Panc1 (cell line): Measurements from ENCODE around the gene MRPL20. TPM values are rescaled to one million over a fixed set of nuclear protein-coding genes. Genes with fewer than 3 reads are reported as not detected.

ENCODE experiments used
- total RNA-seq: library from RNA; stranded (reverse); gene quantifications from one replicate; pipeline ENCODE4 v1.2.1, GENCODE V29; 2021; ENCODE audit not compliant: unreplicated experiment

MRPL20 gene
- total RNA-seq, 1 experiment from 2014 or later = 196 TPM

Other genes starting within 250 kb of the MRPL20 start
- gene TTLL10, start 233.4 kb downstream of the MRPL20 start, total RNA-seq = not detected
- gene TNFRSF18, start 200.7 kb downstream of the MRPL20 start, total RNA-seq = 4.3 TPM
- gene TNFRSF4, start 193.1 kb downstream of the MRPL20 start, total RNA-seq = 0.62 TPM
- gene SDF4, start 175.3 kb downstream of the MRPL20 start, total RNA-seq = 335 TPM
- gene B3GALT6, start 175.1 kb downstream of the MRPL20 start, total RNA-seq = 46.4 TPM
- 41.4 TPM for gene C1QTNF12, start 160.6 kb downstream of the MRPL20 start, total RNA-seq
- 101 TPM for gene UBE2J2, start 133.4 kb downstream of the MRPL20 start, total RNA-seq
- 9.8 TPM for gene SCNN1D, start 126.9 kb downstream of the MRPL20 start, total RNA-seq
- 30.7 TPM for gene ACAP3, start 99.4 kb downstream of the MRPL20 start, total RNA-seq
- gene PUSL1, start 98.7 kb downstream of the MRPL20 start, total RNA-seq = 46.9 TPM
- gene INTS11, start 82.6 kb downstream of the MRPL20 start, total RNA-seq = 114 TPM
- gene CPTP, start 82.5 kb downstream of the MRPL20 start, total RNA-seq = 52.2 TPM
- 0.31 TPM for gene TAS1R3, start 76.0 kb downstream of the MRPL20 start, total RNA-seq
- 144 TPM for gene DVL1, start 57.9 kb downstream of the MRPL20 start, total RNA-seq
- gene MXRA8, start 48.7 kb downstream of the MRPL20 start, total RNA-seq = 96.0 TPM
- 335 TPM for gene AURKAIP1, start 32.1 kb downstream of the MRPL20 start, total RNA-seq
- gene CCNL2, start 8.0 kb downstream of the MRPL20 start, total RNA-seq = 297 TPM
- 1.9 TPM for gene ANKRD65, start 14.0 kb upstream of the MRPL20 start, total RNA-seq
- 858 TPM for gene VWA1, start 28.4 kb upstream of the MRPL20 start, total RNA-seq
- 10.6 TPM for gene ATAD3C, start 42.4 kb upstream of the MRPL20 start, total RNA-seq
- gene ATAD3B, start 64.5 kb upstream of the MRPL20 start, total RNA-seq = 104 TPM
- gene ATAD3A, start 104.9 kb upstream of the MRPL20 start, total RNA-seq = 57.5 TPM
- gene TMEM240, start 133.3 kb upstream of the MRPL20 start, total RNA-seq = 4.1 TPM
- gene SSU72, start 167.6 kb upstream of the MRPL20 start, total RNA-seq = 217 TPM
- 16.2 TPM for gene FNDC10, start 192.8 kb upstream of the MRPL20 start, total RNA-seq
- gene MIB2, start 208.2 kb upstream of the MRPL20 start, total RNA-seq = 74.5 TPM
- gene MMP23B, start 224.9 kb upstream of the MRPL20 start, total RNA-seq = 5.0 TPM